GM04504 (cell line): ENCODE data around the gene PPP1R1A.

ENCODE experiments used
- DNase-seq: peaks from one replicate; pipeline ENCODE4 v3.0.0-alpha.2; 2012; ENCODE audit warnings: low read depth

Gene PPP1R1A

GRCh38 chr12:54529581-54529980, 58.9 kb downstream of the PPP1R1A start:
- DNase-seq: no peak
